NK-92 (cell line): ENCODE measurements around the gene LBHD2.

Source experiments
- DNase-seq: peaks from one replicate; lab custom pipeline; 2025; ENCODE audit not compliant: unreplicated experiment; lab: John Stamatoyannopoulos, UW

Gene LBHD2

DNA sequence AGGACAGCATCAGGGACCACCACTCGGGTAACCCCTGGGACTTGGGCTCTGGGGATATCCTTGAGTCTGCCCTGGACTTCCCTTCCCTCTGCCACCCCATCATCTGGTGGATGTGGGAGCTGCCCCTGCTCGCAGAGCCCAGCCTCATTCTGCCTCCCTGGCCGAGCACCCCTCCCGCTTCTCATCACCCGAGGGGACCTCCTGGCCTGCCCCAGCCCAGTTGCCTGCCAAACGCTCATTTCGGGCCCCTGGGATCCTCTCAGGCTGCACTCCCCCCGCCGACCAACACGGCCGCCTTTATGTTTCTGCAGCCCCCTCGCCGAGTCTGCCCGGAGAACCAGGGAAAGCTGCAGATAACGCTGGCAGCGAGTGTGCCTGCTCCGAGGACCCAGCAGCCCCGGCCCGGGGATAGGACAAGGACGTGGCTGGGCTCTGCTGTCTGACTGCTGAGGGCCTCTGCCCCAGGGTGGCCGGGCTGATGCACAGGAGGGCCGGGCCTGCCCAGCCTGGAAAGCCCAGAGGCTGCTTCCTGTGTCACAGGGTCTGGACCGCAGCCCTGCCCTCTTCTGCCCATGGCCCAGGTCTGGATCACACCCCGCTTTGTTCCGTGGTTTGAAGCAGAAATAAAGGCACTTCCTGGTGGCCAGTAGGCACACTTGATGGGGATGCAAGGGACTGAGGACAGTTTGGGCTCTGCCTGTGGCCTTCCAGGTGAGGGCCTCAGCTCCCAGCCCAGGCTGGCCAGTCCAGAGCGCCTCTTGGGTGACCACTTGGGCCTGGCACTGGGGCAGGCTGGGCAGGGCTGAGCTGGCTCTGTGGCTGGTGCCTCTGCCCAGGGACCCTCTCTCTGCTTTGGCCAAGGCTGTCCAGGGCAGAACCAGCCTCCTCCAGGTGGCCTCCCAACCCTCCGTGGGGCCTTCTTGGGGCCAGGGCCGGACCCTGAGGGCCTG, 5.7 kb downstream of the LBHD2 start:
- no peak for DNase-seq

DNA sequence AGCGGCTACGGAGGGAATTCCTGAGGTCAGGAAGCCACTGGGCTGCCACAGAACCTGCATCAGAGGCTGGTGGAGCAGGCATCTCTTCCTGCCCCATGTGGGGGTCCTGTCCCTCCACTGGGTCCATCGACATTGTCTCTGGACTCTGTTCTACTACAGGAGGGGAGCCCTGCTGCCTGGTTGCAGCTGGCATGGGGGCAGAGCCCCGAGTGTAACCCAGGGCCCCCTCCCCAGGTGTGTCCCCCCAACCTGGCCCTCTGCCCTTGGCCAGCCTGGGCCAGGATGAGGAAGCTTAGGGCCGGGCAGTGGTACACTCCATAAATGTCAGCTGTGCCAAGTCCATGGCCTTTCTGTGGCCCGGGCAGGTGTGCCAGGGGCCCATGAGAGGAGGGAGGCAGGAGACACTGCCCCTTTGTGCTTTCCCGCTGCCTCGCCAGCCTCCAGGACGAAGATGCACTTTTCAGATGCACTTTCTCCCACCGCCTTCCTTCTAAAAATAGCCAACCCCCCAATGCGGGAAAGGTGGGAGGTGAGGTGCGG, 6.5 kb downstream of the LBHD2 start:
- DNase-seq, result no peak

DNA sequence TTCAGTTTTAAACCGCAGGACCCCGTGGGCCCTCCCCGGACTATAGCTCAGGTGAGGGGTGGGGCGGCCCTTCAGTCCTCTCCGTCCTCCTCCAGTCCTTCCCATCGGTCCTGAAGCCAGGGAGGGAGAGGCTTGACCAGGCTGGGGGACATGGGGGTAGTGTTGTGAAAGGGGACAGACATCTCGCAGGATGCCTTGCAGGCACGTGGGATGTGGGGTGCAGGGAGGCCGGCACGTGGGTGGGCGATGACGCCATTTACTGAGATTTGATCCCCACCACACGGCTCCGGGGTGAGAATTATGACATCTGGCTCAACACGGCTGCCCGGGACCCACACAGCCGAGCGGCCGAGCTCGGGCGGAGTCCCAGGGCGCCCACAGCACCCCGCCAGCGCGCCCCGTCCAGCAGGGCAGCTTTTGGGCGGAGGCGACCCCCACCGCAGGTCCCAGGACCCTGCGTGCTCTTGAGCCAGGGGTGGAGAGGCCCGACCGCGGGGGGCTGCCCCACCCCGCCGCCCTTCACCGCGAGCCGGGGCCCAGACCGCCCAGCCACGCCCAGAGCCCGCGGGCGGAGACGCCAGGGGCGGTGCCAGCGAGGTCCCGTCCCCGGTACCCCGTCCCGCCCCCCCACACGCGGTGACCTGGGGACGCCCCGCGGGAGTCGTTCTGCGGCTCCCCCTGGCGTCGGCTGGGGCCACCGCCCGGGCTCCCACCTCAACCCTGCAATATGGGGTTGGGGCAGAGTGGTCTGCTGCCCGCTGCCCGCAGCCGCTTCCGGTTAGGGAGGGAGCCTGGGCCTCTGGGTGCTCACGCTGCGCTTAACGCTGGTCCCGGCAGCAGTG, 7.3 kb downstream of the LBHD2 start:
- no peak for DNase-seq

DNA sequence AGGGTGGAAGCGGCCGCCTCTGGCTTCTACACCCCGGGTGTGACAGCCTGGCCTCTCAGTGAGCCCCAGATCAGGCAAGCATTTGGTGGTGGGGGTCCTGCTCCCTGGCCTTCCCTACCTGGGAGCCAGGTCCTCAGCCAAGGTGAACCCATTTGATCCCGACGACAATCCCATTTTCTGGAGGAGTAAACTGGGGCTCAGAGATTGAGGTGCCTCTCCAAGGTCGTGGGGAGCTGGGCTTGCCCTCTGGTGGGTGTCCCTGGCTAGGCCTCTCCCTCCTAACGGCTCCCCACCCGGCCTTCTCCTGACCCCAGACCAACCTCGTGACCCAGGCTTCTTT, 7.8 kb downstream of the LBHD2 start:
- DNase-seq, result no peak

DNA sequence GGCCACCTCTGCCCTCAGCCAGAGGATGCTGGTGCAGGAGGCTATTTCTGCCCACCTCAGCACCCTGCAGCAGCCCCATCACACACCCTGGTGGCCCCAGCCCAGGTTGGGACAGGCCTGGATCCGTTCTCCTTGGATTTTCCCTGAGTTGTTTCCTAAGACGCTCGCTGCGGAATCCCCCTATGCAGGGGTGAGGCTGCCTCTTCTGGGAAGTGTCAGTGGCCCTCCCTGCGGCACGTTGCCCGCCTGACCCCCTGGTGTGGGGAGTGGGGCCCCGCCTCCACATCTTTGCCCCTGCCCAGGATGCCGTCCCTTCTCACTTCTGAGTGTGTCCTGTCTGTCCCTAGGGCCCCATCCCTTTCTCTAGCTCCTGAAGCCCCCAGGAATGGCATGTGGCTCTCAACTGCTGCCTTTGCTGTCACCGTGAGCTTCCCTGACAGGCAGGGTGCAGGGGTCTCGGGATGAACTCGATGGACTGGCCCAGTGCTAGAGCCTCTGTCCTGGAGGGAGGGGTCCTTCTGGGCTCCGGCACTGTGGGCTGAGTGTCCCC, 9.9 kb downstream of the LBHD2 start:
- DNase-seq, result no peak

DNA sequence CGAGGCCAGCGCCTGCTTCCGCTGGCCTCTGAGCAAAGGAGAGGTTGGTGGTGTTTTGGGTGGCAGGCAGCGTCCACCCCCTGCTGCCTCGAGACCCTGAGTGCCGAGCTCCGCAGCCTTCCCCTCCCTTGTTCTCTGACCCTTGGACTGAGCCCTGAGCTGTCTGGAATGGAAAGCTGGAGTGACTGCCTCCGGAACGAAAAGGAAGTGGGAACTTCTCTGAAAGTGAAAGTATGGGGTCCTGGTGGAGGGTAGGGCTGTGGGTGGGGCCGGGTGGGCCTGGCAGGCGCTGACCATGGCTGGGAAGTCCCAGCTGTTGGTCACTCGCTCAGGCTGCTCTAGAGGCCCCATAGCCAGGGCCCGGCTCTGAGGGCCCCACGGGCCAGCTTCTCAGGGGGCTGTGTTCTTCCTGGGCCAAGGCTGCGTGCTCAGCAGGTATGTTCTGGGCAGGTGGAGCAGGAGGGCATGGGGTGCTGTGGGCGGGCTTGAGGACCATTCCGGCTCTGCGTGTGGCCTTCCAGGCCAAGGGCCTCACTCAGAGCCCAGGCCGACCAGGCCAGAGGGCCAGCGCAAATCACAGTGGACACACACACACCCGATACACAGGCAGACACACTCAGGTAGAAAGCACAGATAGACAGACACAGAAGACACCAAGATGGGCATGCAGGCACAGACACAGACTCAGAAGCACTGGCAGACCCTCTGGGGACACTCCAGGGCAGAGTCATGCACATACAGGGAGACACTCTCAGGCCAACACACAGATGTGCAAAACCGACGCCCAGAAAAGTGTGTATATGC, 10.6 kb downstream of the LBHD2 start, which contains the start of gene EXOC3L4:
Gene EXOC3L4, plus strand, starts transcription at position 320 of the 804 bp plus-strand sequence. CDS start 5,495 bp downstream, outside the sequence.
- no peak for DNase-seq

DNA sequence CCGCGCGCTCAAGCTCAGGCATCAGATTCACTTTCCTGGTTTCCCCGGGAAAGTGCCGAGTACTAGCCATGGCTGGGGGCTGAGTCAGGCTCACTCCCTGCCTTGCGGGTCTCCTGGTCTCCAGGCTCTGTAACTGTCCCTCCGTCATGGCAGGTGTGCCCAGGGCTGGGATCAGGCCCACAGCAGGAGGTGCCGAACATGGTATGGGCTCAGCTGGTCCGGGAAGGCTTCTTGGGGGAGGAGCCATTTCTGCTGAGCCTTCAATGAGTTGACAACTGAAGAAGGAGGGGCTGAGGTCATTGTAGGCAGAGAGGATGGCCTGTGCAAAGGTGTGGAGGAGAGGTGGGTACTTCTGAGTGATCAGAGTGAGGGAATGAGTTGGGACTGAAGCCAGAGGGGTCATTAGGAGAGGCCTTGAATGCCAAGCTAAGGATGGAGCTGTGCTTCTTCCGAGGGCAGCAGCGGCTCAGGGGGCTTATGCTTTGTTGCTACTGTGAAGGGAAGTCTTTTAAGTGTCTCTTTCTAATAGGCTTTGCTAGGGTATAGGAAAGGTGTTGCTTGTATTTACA, 11.3 kb downstream of the LBHD2 start:
- no peak for DNase-seq

DNA sequence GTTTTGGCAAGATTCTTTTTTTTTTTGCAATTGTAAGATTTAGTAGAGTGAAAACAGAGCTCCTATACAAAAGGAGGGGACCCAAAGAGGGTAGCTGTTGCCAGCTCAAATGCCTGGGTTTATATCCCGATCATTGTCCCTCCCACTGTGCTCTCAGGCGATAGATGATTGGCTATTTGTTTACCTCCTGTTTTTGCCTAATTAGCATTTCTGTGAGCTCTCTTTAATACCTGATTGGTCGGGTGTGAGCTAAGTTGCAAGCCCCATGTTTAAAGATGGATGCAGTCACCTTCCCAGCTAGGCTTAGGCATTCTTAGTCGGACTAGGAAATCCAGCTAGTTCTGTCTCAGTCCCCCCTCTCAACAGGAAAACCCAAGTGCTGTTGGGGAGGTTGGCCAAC, 12.4 kb downstream of the LBHD2 start:
- DNase-seq, result no peak

DNA sequence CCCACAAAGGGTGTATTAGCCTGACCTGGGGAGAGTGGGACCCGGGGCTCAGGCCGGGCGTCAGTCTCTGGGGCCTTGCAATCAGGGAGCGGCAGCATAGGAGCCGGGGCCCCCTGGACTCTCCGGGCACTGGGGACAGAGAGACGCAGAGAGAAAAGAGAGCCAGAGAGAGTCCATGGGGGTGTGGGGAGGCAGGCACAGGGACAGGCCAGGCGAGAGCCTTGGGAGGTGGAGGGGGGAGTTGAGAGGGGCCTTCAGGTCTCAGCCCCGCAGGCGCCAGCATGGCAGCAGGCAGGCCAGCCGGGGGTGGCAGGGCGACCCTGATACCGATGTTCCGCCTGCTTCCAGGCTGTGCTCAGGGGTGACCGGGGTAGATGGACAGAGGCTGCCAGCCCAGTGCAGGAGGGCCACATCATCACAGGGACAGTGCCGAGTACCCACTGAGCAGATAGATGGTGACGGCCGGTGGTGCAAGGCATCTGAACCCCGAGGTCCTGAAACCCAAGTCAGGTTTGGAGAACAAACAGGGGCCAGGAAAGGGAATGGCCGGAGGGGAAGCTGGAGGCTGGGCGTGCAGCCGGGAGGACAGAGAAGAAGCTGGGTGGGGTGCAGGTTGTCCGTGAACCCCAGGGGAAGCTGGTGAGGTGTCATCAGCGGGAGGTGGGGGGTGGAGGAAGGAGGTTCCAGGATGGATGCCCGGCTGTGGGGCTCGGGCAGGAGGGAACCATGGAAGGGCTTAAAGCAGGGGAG, 13.4 kb downstream of the LBHD2 start:
- DNase-seq, result no peak

DNA sequence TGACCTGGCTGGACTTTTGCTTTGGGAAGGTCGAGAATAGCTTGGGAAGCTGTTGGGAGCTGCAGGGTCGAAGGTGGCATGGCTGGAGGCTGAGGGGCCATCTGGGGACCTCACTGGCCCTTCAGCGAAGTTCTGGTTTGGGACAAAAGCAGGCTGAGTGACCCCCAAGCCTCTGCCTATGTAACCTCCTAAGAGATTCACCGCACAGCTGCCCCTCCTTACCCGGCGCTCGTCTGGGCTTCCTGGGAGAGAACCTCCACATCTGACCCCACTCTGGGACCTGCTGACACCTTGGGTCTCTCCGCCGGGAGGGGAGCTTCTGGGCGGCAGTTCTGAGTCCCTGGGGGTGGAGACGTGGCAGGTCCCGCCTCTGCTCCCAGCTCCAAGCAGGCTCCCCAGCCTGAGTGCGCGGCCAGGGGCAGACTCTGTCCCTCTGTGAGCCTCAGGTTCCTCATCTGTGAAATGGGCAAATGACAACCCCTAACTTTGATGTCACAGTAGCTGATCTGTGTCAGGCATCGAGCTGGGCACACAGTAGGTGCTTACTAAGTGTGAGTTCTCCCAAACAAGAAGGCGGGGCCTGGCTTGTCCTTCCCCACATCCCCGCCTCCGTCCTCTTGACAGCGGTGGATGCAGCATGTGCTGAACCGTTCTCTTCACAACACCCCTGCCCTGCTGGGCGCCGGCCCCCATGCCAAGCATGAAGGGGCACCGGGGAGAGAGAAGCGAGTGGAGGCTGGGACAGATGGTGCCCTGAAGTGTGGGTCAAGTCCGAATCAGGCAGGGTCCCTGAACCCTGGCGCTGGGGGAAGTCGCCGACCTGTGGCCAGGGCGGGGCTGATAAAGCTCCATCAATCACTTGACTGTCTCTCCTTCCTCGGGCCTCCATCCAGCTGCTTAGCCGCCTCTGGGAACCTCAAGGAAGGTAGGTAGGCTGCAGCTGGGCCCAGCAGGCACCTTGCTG, 14.3 kb downstream of the LBHD2 start:
- DNase-seq, result no peak

DNA sequence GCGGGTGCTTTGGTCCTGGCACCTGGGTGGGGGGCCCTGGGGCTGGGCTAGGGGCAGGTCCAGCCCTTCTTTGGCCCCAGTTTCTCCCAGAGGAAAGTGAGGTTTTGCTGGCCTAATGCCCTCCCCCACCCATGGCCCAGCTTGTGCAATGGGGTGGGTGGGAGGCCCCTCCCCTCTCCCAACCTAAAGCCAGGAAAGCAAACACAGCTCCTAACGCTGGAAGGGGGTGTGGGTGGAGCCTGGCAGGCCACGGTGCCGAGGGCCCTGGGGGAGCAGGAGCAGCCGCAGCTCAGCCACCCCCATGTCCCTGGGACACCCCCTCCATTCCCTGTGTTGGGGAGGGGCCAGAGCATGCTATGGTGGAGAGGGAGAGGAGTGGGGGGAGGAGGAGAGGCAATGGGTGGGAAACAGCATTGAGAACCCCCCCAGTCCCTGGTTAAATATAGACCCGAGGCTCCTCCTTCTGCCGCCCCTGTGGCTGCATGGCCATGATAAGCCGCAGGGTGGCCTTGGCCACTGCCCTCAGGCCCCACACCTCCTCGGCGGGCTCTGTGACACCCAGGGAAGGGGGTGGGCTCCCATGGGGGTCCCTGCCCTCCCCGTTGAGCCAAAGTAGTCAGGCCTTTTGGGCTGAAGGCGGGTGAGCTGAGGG, 15.2 kb downstream of the LBHD2 start:
- DNase-seq, result no peak

DNA sequence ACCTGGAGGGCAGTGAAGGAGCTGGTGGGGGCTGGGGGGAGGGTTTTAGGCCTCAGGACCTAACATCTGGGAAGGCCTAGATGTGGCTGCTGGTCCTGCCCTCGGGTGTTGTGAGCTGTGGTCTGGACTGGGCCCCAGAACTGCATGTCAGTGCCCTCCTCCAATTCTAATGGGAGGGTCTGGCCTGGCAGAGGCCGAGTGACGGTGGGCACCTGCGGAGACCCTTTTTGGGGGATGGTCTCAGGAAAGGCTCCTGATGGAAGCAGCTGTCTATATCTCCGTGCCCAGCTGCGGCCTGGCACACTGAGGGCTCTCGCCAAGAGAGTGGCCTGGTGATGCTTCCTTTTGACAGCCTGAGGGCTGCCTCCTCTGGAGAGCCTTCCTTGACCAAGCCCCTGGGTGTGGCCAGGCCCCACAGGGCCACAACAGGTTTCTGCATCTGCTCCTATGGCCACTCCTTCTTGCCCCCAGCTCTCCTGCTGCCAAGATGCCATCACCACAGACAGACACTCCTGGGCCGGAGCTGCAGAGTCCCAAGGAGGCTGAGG, 15.8 kb downstream of the LBHD2 start:
- no peak for DNase-seq

DNA sequence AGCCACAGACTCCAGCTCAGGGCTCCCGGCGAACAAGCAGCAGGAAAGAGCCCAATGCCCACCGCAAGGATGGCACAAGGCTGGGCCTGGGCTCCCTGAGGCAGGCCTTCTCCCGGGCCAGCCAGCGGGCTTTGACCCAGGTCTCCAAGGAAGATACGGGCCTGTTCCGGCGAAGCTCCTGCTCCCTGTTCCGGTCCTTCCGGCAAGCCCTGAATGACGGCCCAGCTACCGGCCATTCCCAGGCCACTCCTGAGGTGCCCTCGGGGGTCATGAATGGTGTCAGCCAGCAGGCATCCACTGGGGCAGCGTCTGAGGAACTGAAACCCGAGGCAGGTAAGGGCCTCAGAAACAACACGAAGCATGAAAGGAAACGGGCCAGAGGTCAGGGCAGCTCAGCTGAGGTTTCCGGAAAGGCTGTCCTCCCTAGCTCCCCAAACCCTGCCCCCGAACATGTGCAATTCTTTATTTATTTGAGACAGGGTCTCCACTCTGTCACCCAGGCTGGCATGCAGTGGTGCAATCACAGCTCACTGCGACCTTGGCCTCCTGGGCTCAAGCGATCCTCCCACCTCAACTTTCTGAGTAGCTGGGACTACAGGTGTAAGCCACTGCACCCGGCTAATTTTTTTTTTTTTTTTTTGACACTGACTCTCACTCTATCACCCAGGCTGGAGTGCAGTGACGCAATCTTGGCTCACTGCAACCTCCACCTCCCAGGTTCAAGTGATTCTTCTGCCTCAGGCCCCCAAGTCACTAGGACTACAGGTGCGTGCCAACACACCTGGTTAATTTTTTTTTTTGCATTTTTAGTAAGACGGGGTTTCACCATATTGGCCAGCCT, 16.5 kb downstream of the LBHD2 start:
- DNase-seq, result no peak

DNA sequence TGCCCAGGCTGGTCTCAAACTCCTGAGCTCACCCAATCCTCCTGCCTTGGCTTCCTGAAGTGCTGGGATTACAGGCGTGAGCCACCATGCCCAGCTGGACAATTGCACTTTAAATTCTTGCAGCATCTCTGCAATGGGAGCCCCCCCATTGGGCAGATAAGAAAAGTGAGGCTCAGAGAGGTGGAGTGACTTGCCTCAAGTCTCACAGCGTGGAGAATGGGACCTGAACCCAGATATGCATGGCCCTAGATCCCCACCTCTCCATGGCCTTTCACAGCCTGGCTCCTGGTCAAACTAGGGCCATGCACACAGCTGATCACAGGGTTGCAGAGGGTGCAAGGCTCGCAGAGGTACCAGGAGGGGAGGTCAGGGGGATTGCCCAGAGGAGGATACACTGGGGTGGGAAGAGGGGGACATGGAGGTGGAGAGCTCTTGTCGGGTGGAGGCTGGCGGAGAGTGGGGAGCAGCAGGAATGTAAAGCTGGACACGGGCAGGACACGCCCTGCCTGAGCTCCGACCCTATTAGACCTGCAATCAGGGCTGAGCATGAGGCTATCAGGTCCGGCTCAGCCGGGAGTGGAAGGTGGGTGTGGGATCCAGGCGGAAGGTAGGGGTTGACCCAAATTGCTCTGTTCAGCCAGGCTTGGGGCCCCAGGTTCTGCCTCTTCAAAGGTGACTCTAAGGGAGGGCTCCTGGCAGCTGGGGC, 17.4 kb downstream of the LBHD2 start:
- no peak for DNase-seq

DNA sequence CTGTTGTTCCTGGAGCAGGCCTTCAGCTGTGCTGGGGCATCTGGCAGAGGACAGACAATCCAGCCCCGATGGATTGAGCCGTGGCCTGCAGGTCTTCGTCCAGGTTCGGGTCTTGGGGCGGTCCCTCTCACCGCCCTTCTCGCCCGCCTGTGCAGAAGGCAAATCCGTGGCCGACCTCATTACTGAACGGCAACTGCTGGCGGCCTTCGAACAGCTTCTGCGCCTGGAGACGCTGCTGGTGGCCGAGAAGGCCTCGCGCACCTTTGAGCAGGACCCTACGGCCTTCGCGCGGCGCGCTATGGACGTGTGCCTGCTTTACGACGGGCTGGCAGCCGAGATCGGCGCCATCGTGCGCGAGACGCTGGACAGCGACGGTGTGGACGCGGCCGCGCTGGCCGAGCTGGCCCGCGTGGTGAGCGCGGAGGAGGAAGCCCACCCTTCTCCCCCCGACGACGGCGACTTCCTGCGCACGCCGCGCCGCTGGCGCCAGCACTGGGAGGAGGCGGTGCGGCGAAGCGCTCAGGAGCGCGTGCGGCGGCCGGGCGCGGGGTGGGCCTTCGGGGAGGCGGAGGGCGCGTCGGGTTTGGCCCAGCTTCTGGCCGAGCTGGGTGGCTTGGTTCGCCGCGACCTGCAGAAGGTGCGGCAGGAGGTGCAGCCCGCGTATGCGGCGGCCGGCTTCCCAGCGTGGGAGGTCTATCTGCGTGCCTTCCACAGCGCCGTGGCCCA, 18.1 kb downstream of the LBHD2 start:
- no peak for DNase-seq
